HG02943 (cell line): ENCODE measurements around the gene TLE1.
"Not testable (repeated sequence)": the region's sequence is repeated elsewhere in the genome, so short reads cannot be mapped to it uniquely, and the experiment has no call there.

Experiments used
- ATAC-seq: cut with Tn5 transposase; IDR thresholded peaks from one replicate; pipeline ENCODE4 v1.9.1; 2021; ENCODE audit warnings: mild to moderate bottlenecking, low read depth, moderate library complexity; ENCODE audit not compliant: unreplicated experiment

Gene TLE1

GRCh38 chr9:81656871-81657337 is 32.4 kb downstream of the TLE1 start:
- ATAC-seq, result no peak

- ATAC-seq, result no peak
These were observed 33.3 kb downstream of the TLE1 start for GRCh38 chr9:81656004-81656403.

GRCh38 chr9:81653240-81653639 is 36.1 kb downstream of the TLE1 start:
- ATAC-seq, result no peak

- no peak for ATAC-seq
These were observed 37.2 kb downstream of the TLE1 start for GRCh38 chr9:81652058-81652687.

- ATAC-seq, result no peak
These were observed 38.5 kb downstream of the TLE1 start for GRCh38 chr9:81650586-81651515.

- no peak for ATAC-seq
These were observed 39.7 kb downstream of the TLE1 start for GRCh38 chr9:81649475-81650240.

- no peak for ATAC-seq
These were observed 40.5 kb downstream of the TLE1 start for GRCh38 chr9:81648891-81649290.

GRCh38 chr9:81646337-81646736 is 43.0 kb downstream of the TLE1 start:
- ATAC-seq, result no peak

GRCh38 chr9:81644513-81644912 is 44.8 kb downstream of the TLE1 start:
- ATAC-seq, result not testable (repeated sequence)

- no peak for ATAC-seq
These were observed 52.1 kb downstream of the TLE1 start for GRCh38 chr9:81637276-81637675.

- ATAC-seq, result no peak
These were observed 53.1 kb downstream of the TLE1 start for GRCh38 chr9:81636255-81636599.

GRCh38 chr9:81635521-81636254 is 53.7 kb downstream of the TLE1 start:
- no peak for ATAC-seq

GRCh38 chr9:81634915-81635516 is 54.3 kb downstream of the TLE1 start:
- no peak for ATAC-seq

GRCh38 chr9:81633952-81634854 is 55.1 kb downstream of the TLE1 start:
- ATAC-seq, result no peak

- no peak for ATAC-seq
These were observed 56.7 kb downstream of the TLE1 start for GRCh38 chr9:81632599-81632998.

- no peak for ATAC-seq
These were observed 58.1 kb downstream of the TLE1 start for GRCh38 chr9:81631218-81631745.

- no peak for ATAC-seq
These were observed 59.9 kb downstream of the TLE1 start for GRCh38 chr9:81629440-81629839.

GRCh38 chr9:81628897-81629296 is 60.5 kb downstream of the TLE1 start:
- no peak for ATAC-seq

- ATAC-seq, result no peak
These were observed 61.9 kb downstream of the TLE1 start for GRCh38 chr9:81627481-81627880.
